Osteocyte (in vitro differentiated cells): Measurements from ENCODE around the gene PLEKHB1. TPM values are rescaled to one million over a fixed set of nuclear protein-coding genes. Genes with fewer than 3 reads are reported as not detected.

Experiments used
- DNase-seq: peaks from one replicate; pipeline ENCODE4 v3.0.0; 2021; ENCODE audit warnings: mixed read lengths; ENCODE audit not compliant: unreplicated experiment; ENCODE audit errors: extremely low spot score
- H3K27ac Mint-ChIP-seq: one replicate; pipeline ENCODE4 v1.8.0; 2021; ENCODE audit warnings: mild to moderate bottlenecking, mixed read lengths; ENCODE audit not compliant: unreplicated experiment
- H3K27me3 Mint-ChIP-seq: one replicate; pipeline ENCODE4 v1.8.0; 2021; ENCODE audit warnings: mixed read lengths; ENCODE audit not compliant: unreplicated experiment
- H3K36me3 Mint-ChIP-seq: one replicate; pipeline ENCODE4 v1.8.0; 2021; ENCODE audit warnings: mixed read lengths; ENCODE audit not compliant: unreplicated experiment
- H3K4me1 Mint-ChIP-seq: one replicate; pipeline ENCODE4 v1.8.0; 2021; ENCODE audit warnings: mixed read lengths; ENCODE audit not compliant: unreplicated experiment
- H3K4me3 Mint-ChIP-seq: one replicate; pipeline ENCODE4 v1.8.0; 2021; ENCODE audit warnings: mild to moderate bottlenecking, moderate library complexity, mixed read lengths; ENCODE audit not compliant: unreplicated experiment
- H3K9me3 Mint-ChIP-seq: one replicate; pipeline ENCODE4 v1.8.0; 2021; ENCODE audit warnings: mixed read lengths; ENCODE audit not compliant: unreplicated experiment
- CTCF ChIP-seq: fragments of 200-600 bp; sonication (generic); IDR thresholded peaks from 2 replicates; pipeline ENCODE4 v1.5.0; 2021; ENCODE audit warnings: antibody characterized with exemption, mild to moderate bottlenecking, moderate library complexity
- total RNA-seq: library from RNA; stranded (reverse); gene quantifications from 2 replicates; pipeline ENCODE4 v1.2.1, GENCODE V29; 2021

Gene PLEKHB1
- total RNA-seq, 1 donor from 2014 or later: 0.78 TPM

DNA sequence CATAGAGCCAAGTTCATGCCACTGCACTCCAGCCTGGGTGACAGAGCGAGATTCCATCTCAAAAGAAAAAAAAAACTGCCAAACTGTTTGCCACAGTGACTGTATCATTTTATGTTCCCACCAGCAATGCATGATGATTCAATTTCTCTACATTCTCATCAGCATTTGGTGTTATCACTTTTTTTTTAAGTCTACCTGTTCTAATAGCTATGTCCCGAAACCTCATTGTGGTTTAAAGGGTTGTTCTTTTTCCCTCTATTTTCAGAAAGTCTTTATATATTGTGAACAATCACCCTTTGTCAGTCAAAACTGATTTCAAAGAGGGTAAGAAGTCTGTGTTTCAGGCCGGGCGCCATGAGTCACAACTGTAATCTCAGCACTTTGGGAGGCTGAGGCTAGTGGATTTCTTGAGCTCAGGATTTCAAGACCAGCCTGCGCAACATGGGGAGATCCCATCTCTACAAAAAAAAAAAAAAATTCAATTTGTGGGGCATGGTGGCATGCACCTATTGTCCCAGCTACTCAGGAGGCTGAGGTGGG, 33.7 kb upstream of the PLEKHB1 start:
- Mint-ChIP-seq H3K36me3 (peaks cover 2% of the 10 kb centered on the region), H3K27me3 (peaks cover 19% of the 10 kb centered on the region), H3K4me1 (no peaks in the 10 kb centered on the region), H3K27ac (no peak overlapping the region), H3K9me3 (peaks cover 6% of the 10 kb centered on the region), H3K4me3 (no peak overlapping the region)
- DNase-seq: no peak
- no peak for TF ChIP-seq CTCF

GRCh38 chr11:73614591-73614990, 31.8 kb upstream of the PLEKHB1 start:
- peaks cover 6% of the 10 kb centered on the region for H3K9me3 Mint-ChIP-seq
- TF ChIP-seq CTCF: no peak
- peaks cover 2% of the 10 kb centered on the region for H3K36me3 Mint-ChIP-seq
- no peak overlapping the region for H3K4me3 Mint-ChIP-seq
- H3K27me3 Mint-ChIP-seq: peaks cover 11% of the 10 kb centered on the region
- no peak for DNase-seq
- no peak overlapping the region for H3K27ac Mint-ChIP-seq
- no peaks in the 10 kb centered on the region for H3K4me1 Mint-ChIP-seq

- H3K4me1 Mint-ChIP-seq: peaks cover 5% of the 10 kb centered on the region
- DNase-seq: no peak
- H3K27ac Mint-ChIP-seq: no peak overlapping the region
- TF ChIP-seq CTCF: no peak
- H3K4me3 Mint-ChIP-seq: no peak overlapping the region
- no peaks in the 10 kb centered on the region for H3K9me3 Mint-ChIP-seq
- H3K27me3 Mint-ChIP-seq: peaks cover 28% of the 10 kb centered on the region
- H3K36me3 Mint-ChIP-seq: no peaks in the 10 kb centered on the region
These were observed 23.3 kb upstream of the PLEKHB1 start for GRCh38 chr11:73622926-73623593.

- H3K4me3 Mint-ChIP-seq: no peak overlapping the region
- TF ChIP-seq CTCF: no peak
- no peaks in the 10 kb centered on the region for H3K36me3 Mint-ChIP-seq
- peaks cover 33% of the 10 kb centered on the region for H3K27me3 Mint-ChIP-seq
- H3K27ac Mint-ChIP-seq: no peak overlapping the region
- peaks cover 5% of the 10 kb centered on the region for H3K4me1 Mint-ChIP-seq
- no peaks in the 10 kb centered on the region for H3K9me3 Mint-ChIP-seq
- no peak for DNase-seq
These were observed 22.7 kb upstream of the PLEKHB1 start for GRCh38 chr11:73623686-73624085.

GRCh38 chr11:73625696-73626318, 20.6 kb upstream of the PLEKHB1 start:
- DNase-seq: no peak
- H3K4me1 Mint-ChIP-seq: peaks cover 5% of the 10 kb centered on the region
- H3K9me3 Mint-ChIP-seq: no peaks in the 10 kb centered on the region
- no peak overlapping the region for H3K27ac Mint-ChIP-seq
- H3K4me3 Mint-ChIP-seq: peak overlapping the region; percentile 14
- H3K27me3 Mint-ChIP-seq: peaks cover 38% of the 10 kb centered on the region
- peak; percentile 86 for TF ChIP-seq CTCF
- no peaks in the 10 kb centered on the region for H3K36me3 Mint-ChIP-seq
